Suprapubic skin (tissue), 4 donors: Measurements from ENCODE around the gene HPCAL1. TPM values are rescaled to one million over a fixed set of nuclear protein-coding genes. Genes with fewer than 3 reads are reported as not detected.

Experiments used
- DNase-seq, 2 donors: peaks; one replicate each; pipeline ENCODE4 v3.0.0-alpha.2; 2019; ENCODE audit warnings: low spot score in 2 of 2
- H3K27ac ChIP-seq: fragments of 200-600 bp; sonication (generic); one replicate; pipeline ENCODE4 v1.5.1; 2019
- H3K27me3 ChIP-seq: fragments of 200-600 bp; sonication (generic); one replicate; pipeline ENCODE4 v1.5.1; 2019
- H3K36me3 ChIP-seq: fragments of 200-600 bp; sonication (generic); one replicate; pipeline ENCODE4 v1.5.1; 2019
- H3K4me1 ChIP-seq: fragments of 200-600 bp; sonication (generic); one replicate; pipeline ENCODE4 v1.5.1; 2019
- H3K4me3 ChIP-seq: fragments of 200-600 bp; sonication (generic); one replicate; pipeline ENCODE4 v1.5.1; 2019; ENCODE audit warnings: mild to moderate bottlenecking
- H3K9me3 ChIP-seq: fragments of 200-600 bp; sonication (generic); one replicate; pipeline ENCODE4 v1.5.1; 2019
- CTCF ChIP-seq, 2 donors: fragments of 200-600 bp in 1 of 2; fragments of 450-650 bp in 1 of 2; sonication (generic) in 1 of 2; IDR thresholded peaks; one replicate each; pipeline ENCODE4 v1.5.1; 2016 to 2019; ENCODE audit warnings: antibody characterized with exemption in 2 of 2, mild to moderate bottlenecking in 1 of 2, moderate library complexity in 1 of 2
- EP300 ChIP-seq: sonication (generic); formaldehyde crosslinking; IDR thresholded peaks from one replicate; pipeline ENCODE4 v1.6.1; 2017; ENCODE audit warnings: antibody characterized with exemption
- POLR2A ChIP-seq, 2 donors: fragments of 450-650 bp; IDR thresholded peaks; one replicate each; pipeline ENCODE4 v1.6.1; 2017; ENCODE audit warnings: antibody characterized with exemption in 2 of 2, mild to moderate bottlenecking in 2 of 2, moderate library complexity in 2 of 2
- POLR2AphosphoS5 ChIP-seq, 3 donors: sonication (generic); formaldehyde crosslinking; IDR thresholded peaks; one replicate each; pipeline ENCODE4 v1.6.1; 2017; ENCODE audit warnings: antibody characterized with exemption in 3 of 3
- WGBS: methylation state at CpG from one replicate; pipeline ENCODE4 v1.1.5; 2018; 5-methylcytosine and 5-hydroxymethylcytosine counted together
- total RNA-seq, 4 donors: library from RNA; depleted of rRNA; stranded (reverse); fragments of >200 nt; gene quantifications; one replicate each; pipeline ENCODE4 v1.1.0, GENCODE V29; 2016

HPCAL1 gene
- total RNA-seq, 4 donors from 2014 or later, result 27.7 to 40.7 (median 35.3) TPM

DNA sequence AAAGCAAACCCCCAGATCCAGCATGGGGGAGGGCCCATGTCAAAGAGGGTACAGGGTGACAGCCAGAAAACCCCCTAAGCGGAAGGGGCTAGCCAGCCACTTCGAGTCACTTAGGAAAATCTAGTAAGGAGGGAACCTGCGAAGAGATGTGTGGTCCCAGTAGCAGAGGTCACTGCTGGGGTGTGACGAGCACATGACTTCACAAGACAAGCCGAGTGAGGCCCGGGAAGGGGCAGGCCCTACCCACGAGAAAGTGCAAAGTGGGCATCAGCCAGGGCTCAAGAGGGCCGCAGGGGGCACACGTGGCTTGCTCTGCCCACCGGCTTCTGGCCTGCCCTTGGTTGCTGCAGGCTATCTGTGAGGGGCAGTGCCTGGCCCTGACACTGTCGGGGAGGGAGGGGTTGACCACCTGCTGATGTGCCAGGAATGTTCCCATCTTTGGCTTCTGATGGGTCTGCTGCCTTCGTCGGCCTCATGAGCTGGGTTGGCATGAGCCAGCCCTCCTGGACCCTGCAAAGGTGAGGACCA lies 133.9 kb downstream of the HPCAL1 start:
- Histone ChIP-seq H3K27me3 (peaks cover 5% of the 10 kb centered on the region), H3K9me3 (no peaks in the 10 kb centered on the region), H3K4me3 (no peak overlapping the region), H3K4me1 (peaks cover 19% of the 10 kb centered on the region), H3K36me3 (peaks cover 18% of the 10 kb centered on the region), H3K27ac (no peak overlapping the region)
- TF ChIP-seq CTCF (IDR thresholded peaks at IDR 0.05) (no peak), POLR2A (IDR thresholded peaks at IDR 0.05) (no peak), POLR2AphosphoS5 (IDR thresholded peaks at IDR 0.05) (no peak), EP300 (no peak)
- DNase-seq, result no peak
- 87% methylated on average over 11 of the region's 13 CpGs for WGBS

DNA sequence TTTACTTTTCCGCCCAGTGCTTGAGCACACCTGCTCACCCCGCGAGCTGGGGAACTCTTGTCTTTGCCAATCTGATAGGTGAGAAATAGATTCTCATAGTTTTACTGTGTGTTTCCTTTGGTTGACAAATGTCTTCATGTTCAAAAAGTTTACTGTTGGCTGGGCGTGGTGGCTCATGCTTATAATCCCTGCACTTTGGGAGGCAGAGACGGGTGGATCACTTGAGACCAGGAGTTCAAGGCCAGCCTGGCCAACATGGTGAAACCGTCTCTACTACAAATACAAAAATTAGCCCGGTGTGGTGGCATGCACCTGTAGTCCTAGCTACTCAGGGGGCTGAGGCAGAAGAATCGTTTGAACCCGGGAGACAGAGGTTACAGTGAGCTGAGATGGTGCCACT lies 135.1 kb downstream of the HPCAL1 start:
- Histone ChIP-seq H3K27ac (no peak overlapping the region), H3K36me3 (peaks cover 30% of the 10 kb centered on the region), H3K27me3 (no peaks in the 10 kb centered on the region), H3K4me1 (peaks cover 7% of the 10 kb centered on the region), H3K4me3 (no peak overlapping the region), H3K9me3 (no peaks in the 10 kb centered on the region)
- TF ChIP-seq EP300 (no peak), CTCF (IDR thresholded peaks at IDR 0.05) (no peak), POLR2A (IDR thresholded peaks at IDR 0.05) (no peak), POLR2AphosphoS5 (IDR thresholded peaks at IDR 0.05) (no peak)
- WGBS, result 72% methylated on average over 9 of the region's 9 CpGs
- no peak for DNase-seq

DNA sequence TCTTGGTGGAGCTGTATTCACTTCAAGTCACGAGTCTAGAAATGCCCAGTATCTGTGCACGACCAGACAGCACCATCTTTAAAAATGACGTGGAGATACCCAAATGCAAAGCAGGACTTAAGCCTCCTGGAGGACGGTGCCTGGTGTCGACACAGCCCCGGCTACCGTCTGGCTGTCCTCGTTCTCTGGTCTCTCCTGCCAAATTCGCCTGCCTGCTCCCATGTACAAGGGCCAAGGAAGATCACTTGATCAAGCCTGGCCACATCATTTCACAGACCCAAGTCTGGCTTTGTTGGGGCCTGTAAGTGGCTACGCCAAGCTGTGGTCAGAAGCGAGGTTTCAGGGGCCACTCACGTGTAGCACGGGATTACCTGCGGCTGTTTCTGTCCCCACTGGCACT lies 136.0 kb downstream of the HPCAL1 start:
- H3K27ac ChIP-seq, result no peak overlapping the region
- H3K9me3 ChIP-seq, result no peaks in the 10 kb centered on the region
- TF ChIP-seq CTCF (IDR thresholded peaks at IDR 0.05) (no peak), EP300 (no peak), POLR2AphosphoS5 (IDR thresholded peaks at IDR 0.05) (no peak), POLR2A (IDR thresholded peaks at IDR 0.05) (no peak)
- H3K4me1 ChIP-seq, result peaks cover 6% of the 10 kb centered on the region
- H3K4me3 ChIP-seq, result no peak overlapping the region
- H3K36me3 ChIP-seq, result peaks cover 37% of the 10 kb centered on the region
- 93% methylated on average over 14 of the region's 14 CpGs for WGBS
- H3K27me3 ChIP-seq, result no peaks in the 10 kb centered on the region
- DNase-seq, result no peak

GRCh38 chr2:10439185-10439879 lies 136.6 kb downstream of the HPCAL1 start:
- no peak for TF ChIP-seq POLR2AphosphoS5 (IDR thresholded peaks at IDR 0.05)
- TF ChIP-seq POLR2A (IDR thresholded peaks at IDR 0.05), result no peak
- no peak for TF ChIP-seq CTCF (IDR thresholded peaks at IDR 0.05)
- no peak for TF ChIP-seq EP300
- Histone ChIP-seq H3K9me3 (no peaks in the 10 kb centered on the region), H3K36me3 (peaks cover 43% of the 10 kb centered on the region), H3K4me1 (peaks cover 6% of the 10 kb centered on the region), H3K27ac (no peak overlapping the region), H3K27me3 (no peaks in the 10 kb centered on the region), H3K4me3 (no peak overlapping the region)
- 80% methylated on average over 10 of the region's 11 CpGs for WGBS
- DNase-seq, result no peak

DNA sequence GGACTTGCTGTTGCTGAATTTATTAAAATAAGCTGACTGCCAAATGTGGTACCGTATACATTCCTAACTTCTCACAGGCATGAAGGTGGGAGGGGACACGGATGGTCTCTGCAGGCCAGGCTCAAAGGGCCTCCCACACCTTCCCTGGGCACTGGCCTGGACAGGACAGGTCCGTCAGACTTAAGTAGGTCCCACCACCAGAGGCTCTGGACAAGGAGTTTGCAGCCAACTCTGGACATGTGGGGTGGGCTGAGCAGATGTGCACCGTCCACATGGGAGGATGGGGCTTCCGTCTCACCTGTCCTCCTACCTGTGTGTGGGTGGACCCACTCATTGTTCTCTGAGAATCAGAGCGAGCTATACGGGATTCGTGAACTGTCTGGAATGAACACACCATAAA lies 137.3 kb downstream of the HPCAL1 start:
- peaks cover 47% of the 10 kb centered on the region for H3K36me3 ChIP-seq
- whole genome bisulfite sequencing, result 89% methylated on average over 8 of the region's 8 CpGs
- no peak for DNase-seq

More for the DNA sequence above, 137.3 kb downstream of the HPCAL1 start:
- H3K27me3 ChIP-seq, result no peaks in the 10 kb centered on the region
- H3K9me3 ChIP-seq, result no peaks in the 10 kb centered on the region
- H3K4me1 ChIP-seq, result no peaks in the 10 kb centered on the region
- H3K27ac ChIP-seq, result no peak overlapping the region
- no peak for TF ChIP-seq POLR2AphosphoS5 (IDR thresholded peaks at IDR 0.05)
- TF ChIP-seq POLR2A (IDR thresholded peaks at IDR 0.05), result no peak
- TF ChIP-seq EP300, result no peak
- no peak for TF ChIP-seq CTCF (IDR thresholded peaks at IDR 0.05)
- no peak overlapping the region for H3K4me3 ChIP-seq
